ENCODE results near the gene ATAD3B. TPM values are rescaled to one million over a fixed set of nuclear protein-coding genes. Genes with fewer than 3 reads are reported as not detected.
A peak's percentile ranks its signal among the peaks of the same experiment; 100 is the strongest.

Gene ATAD3B
- total and polyA plus RNA-seq, 2 of the 13 experiments (the other 11 are each of a cell fraction or from before 2014, with no cell fraction given), result 9.6 to 31.1 TPM

GRCh38 chr1:1511533-1512285 is 40.1 kb downstream of the ATAD3B start, which contains the start of gene ATAD3A (continued):
- TF ChIP-seq HMGXB4 (CRISPR knock-in tag; IDR thresholded peaks at IDR 0.05; ENCODE audit: borderline replicate concordance in 1 of 2, low read depth in 1 of 2), result peak; percentile 80 to 89; a peak in 3 of 4 replicates
- TF ChIP-seq KLF11 (CRISPR knock-in tag; IDR thresholded peaks at IDR 0.05), result no peak
- peak; percentile 83 for TF ChIP-seq MXD4 (CRISPR knock-in tag; IDR thresholded peaks at IDR 0.05)
- TF ChIP-seq EP300 (IDR thresholded peaks at IDR 0.05; ENCODE audit: low read depth in 2 of 2, low read length in 2 of 2), result no peak
- TF ChIP-seq EP300 (CRISPR knock-in tag; IDR thresholded peaks at IDR 0.05; ENCODE audit: borderline replicate concordance), result peak; percentile 63
- TF ChIP-seq TFDP1 (CRISPR knock-in tag; IDR thresholded peaks at IDR 0.05; ENCODE audit: borderline replicate concordance), result peak; percentile 97
- TF ChIP-seq NFE2 (CRISPR knock-in tag; IDR thresholded peaks at IDR 0.05), result no peak
- TF ChIP-seq RBM39 (IDR thresholded peaks at IDR 0.05; ENCODE audit: low read depth, low read length, poor library complexity, severe bottlenecking), result peak; percentile 73
- peak; percentile 71; the same call in 1 of the 2 replicates for TF ChIP-seq EED (CRISPR knock-in tag; IDR thresholded peaks at IDR 0.05)
- TF ChIP-seq RFX5 (IDR thresholded peaks at IDR 0.05; ENCODE audit: low read depth, low read length), result peak; percentile 72
- TF ChIP-seq THAP11 (CRISPR knock-in tag; IDR thresholded peaks at IDR 0.05), result peak; percentile 95
- TF ChIP-seq RXRA (CRISPR knock-in tag; IDR thresholded peaks at IDR 0.05), result peak; percentile 82
- no peak for TF ChIP-seq ZNF878 (CRISPR knock-in tag; IDR thresholded peaks at IDR 0.05)
- TF ChIP-seq ZNF280D (CRISPR knock-in tag; IDR thresholded peaks at IDR 0.05), result peak; percentile 78; the same call in 1 of the 2 replicates
- TF ChIP-seq CREM (IDR thresholded peaks at IDR 0.05), result peak; percentile 95
- TF ChIP-seq CREM (CRISPR knock-in tag; IDR thresholded peaks at IDR 0.05), result peak; percentile 73; the same call in 1 of the 2 replicates
- peak; percentile 62; the same call in 1 of the 2 replicates for TF ChIP-seq ZNF556 (CRISPR knock-in tag; IDR thresholded peaks at IDR 0.05; ENCODE audit: borderline replicate concordance)
- no peak for TF ChIP-seq TBP (CRISPR knock-in tag; IDR thresholded peaks at IDR 0.05)
- TF ChIP-seq GABPB1 (CRISPR knock-in tag; IDR thresholded peaks at IDR 0.05), result peak; percentile 91
- TF ChIP-seq ZNF274 (CRISPR knock-in tag; IDR thresholded peaks at IDR 0.05), result peak; percentile 85; the same call in 1 of the 2 replicates
- TF ChIP-seq ZNF205 (CRISPR knock-in tag; IDR thresholded peaks at IDR 0.05), result 0 out of 2 replicates have a peak, but pooled peaks have one; percentile 45
- TF ChIP-seq ZNF580 (CRISPR knock-in tag; IDR thresholded peaks at IDR 0.05; ENCODE audit: borderline replicate concordance, low read depth), result peak; percentile 81; the same call in 1 of the 2 replicates
- TF ChIP-seq XBP1 (CRISPR knock-in tag; IDR thresholded peaks at IDR 0.05), result 0 out of 2 replicates have a peak, but pooled peaks have one; percentile 34
